ENCODE data around the gene NFKBIB. TPM values are rescaled to one million over a fixed set of nuclear protein-coding genes. Genes with fewer than 3 reads are reported as not detected.
A peak's percentile ranks its signal among the peaks of the same experiment; 100 is the strongest.

NFKBIB gene
- total and polyA plus RNA-seq, 2 donors (not counting 3 experiments of a cell fraction or from before 2014, with no cell fraction given) = 25.0 to 30.8 TPM

GRCh38 chr19:38862321-38863059 is 37.3 kb upstream of the NFKBIB start:
- no peaks in the 10 kb centered on the region for H3K79me2 ChIP-seq (ENCODE audit: control insufficient read depth, insufficient read depth, low read length)
- FAIRE-seq (peak; percentile 100), DNase-seq (ENCODE audit: low read depth, low spot score) (peak; percentile 87)
- H2AFZ ChIP-seq (ENCODE audit: low read depth, low read length) = peak overlapping the region; percentile 39
- no peaks in the 10 kb centered on the region for H3K27me3 ChIP-seq (ENCODE audit: control insufficient read depth in 2 of 2, insufficient read depth in 2 of 2, low read length in 2 of 2)
- H3K4me1 ChIP-seq (ENCODE audit: control insufficient read depth, extremely low read depth, insufficient read depth, low read length) = peaks cover 22% of the 10 kb centered on the region
- H3K4me3 ChIP-seq (replicated peaks in 1 of 3; ENCODE audit: insufficient read depth in 1 of 3, low read depth in 1 of 3, low read length in 3 of 3) = no peak overlapping the region
- dilution Hi-C loops (cut with MboI; ENCODE audit: extremely low pct_ligation_motif_present, low sequenced_read_pairs) = no loop called here
- H4K20me1 ChIP-seq (replicated peaks; ENCODE audit: control insufficient read depth, extremely low read depth, insufficient read depth, low read length) = no peaks in the 10 kb centered on the region
- peak overlapping the region; percentile 35 for H3K27ac ChIP-seq (ENCODE audit: insufficient read depth, low read depth, low read length)
- ChIA-PET CTCF (interaction anchor here (1.0 to 2.8 kb wide), 6 partner anchors 10 to 93 kb away, joined by 3 to 11 read pairs (median 8); partner anchors contain the start of gene RINL), POLR2A (interaction anchor here (0.8 kb wide), 2 partner anchors 13 to 68 kb away, joined by 3 read pairs; partner anchors contain the start of genes MRPS12 and SARS2)
- H3K9me3 ChIP-seq (replicated peaks; ENCODE audit: control insufficient read depth, insufficient read depth, low read length) = no peaks in the 10 kb centered on the region
- no peaks in the 10 kb centered on the region for H3K36me3 ChIP-seq (ENCODE audit: control insufficient read depth in 2 of 2, extremely low read depth in 1 of 2, insufficient read depth in 2 of 2, low read length in 2 of 2)
- H3K9me1 ChIP-seq (replicated peaks; ENCODE audit: control insufficient read depth, extremely low read depth, insufficient read depth, low read length) = no peaks in the 10 kb centered on the region
- TF ChIP-seq JUN (IDR thresholded peaks at IDR 0.05; ENCODE audit: borderline replicate concordance, insufficient read depth, insufficient read length, low read depth) (no peak), MAX (IDR thresholded peaks at IDR 0.05; ENCODE audit: insufficient read depth, insufficient read length) (peak; percentile 71), CTCF (IDR thresholded peaks at IDR 0.05; ENCODE audit: extremely low read depth in 1 of 2, insufficient read depth in 1 of 2, low read depth in 1 of 2, low read length in 2 of 2) (no peak), POLR2AphosphoS5 (IDR thresholded peaks at IDR 0.05; ENCODE audit: insufficient read depth, low read depth, low read length) (peak; percentile 89), MYC (IDR thresholded peaks at IDR 0.05; ENCODE audit: low read depth, low read length) (peak; percentile 97), EZH2 (IDR thresholded peaks at IDR 0.05; ENCODE audit: borderline replicate concordance, low read depth, low read length, severe bottlenecking) (no peak), POLR2A (IDR thresholded peaks at IDR 0.05; ENCODE audit: low read depth, low read length) (peak; percentile 64), FOS (IDR thresholded peaks at IDR 0.05; ENCODE audit: borderline replicate concordance, insufficient read depth, low read length) (peak; percentile 34), GATA2 (IDR thresholded peaks at IDR 0.05; ENCODE audit: insufficient read depth, insufficient read length, low read depth, low read length) (peak; percentile 99)
- peak overlapping the region; percentile 55 for H3K4me2 ChIP-seq (ENCODE audit: insufficient read depth, low read length)
- no TSS peak for BruUV-seq (replicated peaks)
- no peak overlapping the region for H3K9ac ChIP-seq (replicated peaks; ENCODE audit: extremely low read depth, insufficient read depth, low read length)
- intact Hi-C loops (cut with micrococcal nuclease) = loop anchor here (1.0 kb wide), 1 partner anchor 10 kb away; no protein-coding TSS in a partner anchor

Measured in endothelial cell of umbilical vein (primary cell).